HepG2 (cell line): ENCODE results near the gene S100P. TPM values are rescaled to one million over a fixed set of nuclear protein-coding genes. Genes with fewer than 3 reads are reported as not detected.

Source experiments
- ATAC-seq: fragments of 200-7000 bp; cut with Tn5 transposase; 3 replicates; pipeline ENCODE4 v1.9.1; 2020; ENCODE audit warnings: mild to moderate bottlenecking, moderate library complexity
- BruUV-seq: library from RNA; stranded (reverse); fragments of 400-500 nt; replicated peaks from 2 replicates; lab custom pipeline; 2021; lab: Mats Ljungman, UMichigan
- CTCF ChIA-PET: fragments of 300-600 bp; formaldehyde crosslinking; extraction: SDS; loops from one replicate; lab custom pipeline; 2021; ENCODE audit warnings: low total read pairs, inconsistent platforms, low intra/inter-chr PET ratio; lab: Yijun Ruan, JAX
- POLR2A ChIA-PET: fragments of 350-600 bp; sonication (Branson Sonifier 250); formaldehyde crosslinking; loops from one replicate; lab custom pipeline; 2020; ENCODE audit warnings: antibody characterized with exemption, inconsistent platforms; lab: Yijun Ruan, JAX
- DNase-seq: peaks from one replicate; pipeline ENCODE4 v3.0.0-alpha.2; 2015; ENCODE audit warnings: low spot score
- FAIRE-seq: peaks from 3 replicates; lab custom pipeline; 2011; peaks lifted over from hg19 to GRCh38; lab: Jason Lieb, UNC
- H2AFZ ChIP-seq: one replicate; pipeline ENCODE4 v1.6.1; 2011; ENCODE audit warnings: low read length, inconsistent platforms
- H3K27ac ChIP-seq: fragments of 300-600 bp; 3 replicates; pipeline ENCODE4 v1.8.0; 2011; ENCODE audit warnings: mixed run types, mild to moderate bottlenecking, mixed read lengths, low read length, inconsistent platforms; ENCODE audit not compliant: insufficient read depth; ENCODE audit errors: extremely low read length
- H3K27me3 ChIP-seq, 2 experiments: fragments of 200-600 bp in 1 of 2; 2 replicates in 1 of 2; 3 replicates in 1 of 2; pipeline versions ENCODE4 v1.6.0 to v1.8.0; 2011; ENCODE audit warnings: low read length in 2 of 2, mild to moderate bottlenecking in 2 of 2, moderate library complexity in 2 of 2, inconsistent platforms in 1 of 2; ENCODE audit not compliant: insufficient read depth in 2 of 2, control insufficient read depth in 1 of 2
- H3K36me3 ChIP-seq, 2 experiments: fragments of 200-600 bp in 1 of 2; replicated peaks in 1 of 2; 2 replicates in 1 of 2; 3 replicates in 1 of 2; pipeline versions ENCODE4 v1.5.1 to v1.8.0; 2011; ENCODE audit warnings: low read length in 2 of 2, inconsistent platforms in 1 of 2; ENCODE audit not compliant: insufficient read depth in 2 of 2, control insufficient read depth in 1 of 2
- H3K4me1 ChIP-seq: 2 replicates; pipeline ENCODE4 v1.5.1; 2012; ENCODE audit warnings: low read length, inconsistent platforms; ENCODE audit not compliant: insufficient read depth
- H3K4me2 ChIP-seq: 2 replicates; pipeline ENCODE4 v1.6.0; 2011; ENCODE audit warnings: low read depth, low read length, inconsistent platforms
- H3K4me3 ChIP-seq, 3 experiments: fragments of 200-600 bp in 1 of 3; sonication (generic), shearing (Covaris generic) in 1 of 3; replicated peaks in 1 of 3; 2 replicates each; pipeline ENCODE4 v1.5.1; 2011 to 2016; ENCODE audit warnings: low read length in 3 of 3, inconsistent platforms in 2 of 3, low read depth in 2 of 3, mild to moderate bottlenecking in 2 of 3, control low read depth in 1 of 3, mixed read lengths in 1 of 3; ENCODE audit not compliant: insufficient read depth in 1 of 3
- H3K79me2 ChIP-seq: one replicate; pipeline ENCODE4 v1.6.1; 2011; ENCODE audit warnings: low read length, inconsistent platforms; ENCODE audit not compliant: insufficient read depth
- H3K9ac ChIP-seq: 2 replicates; pipeline ENCODE4 v1.6.0; 2011; ENCODE audit warnings: mild to moderate bottlenecking, low read depth, low read length, inconsistent platforms; ENCODE audit not compliant: insufficient read depth
- H3K9me3 ChIP-seq: 2 replicates; pipeline ENCODE4 v1.5.1; 2012; ENCODE audit warnings: mild to moderate bottlenecking, low read length
- H4K20me1 ChIP-seq: 2 replicates; pipeline ENCODE4 v1.6.0; 2011; ENCODE audit warnings: inconsistent platforms, mild to moderate bottlenecking, low read length, moderate library complexity; ENCODE audit not compliant: insufficient read depth
- BHLHE40 ChIP-seq: IDR thresholded peaks from 2 replicates; pipeline ENCODE4 v1.6.1; 2011; ENCODE audit warnings: low read length, improper control_type of control experiment
- CREB3 ChIP-seq: sonication (generic); formaldehyde crosslinking; IDR thresholded peaks from 2 replicates; pipeline ENCODE4 v1.5.0; 2020; ENCODE audit warnings: missing genetic modification reagents
- EED ChIP-seq: sonication (generic); formaldehyde crosslinking; IDR thresholded peaks from 2 replicates; pipeline ENCODE4 v1.5.0; 2020; ENCODE audit warnings: mild to moderate bottlenecking, missing genetic modification reagents
- HOXA5 ChIP-seq: sonication (generic); formaldehyde crosslinking; IDR thresholded peaks from 2 replicates; pipeline ENCODE4 v1.4.0; 2020; ENCODE audit warnings: missing genetic modification reagents
- MTA1 ChIP-seq: sonication (generic); formaldehyde crosslinking; IDR thresholded peaks from 2 replicates; pipeline ENCODE4 v1.4.0; 2020; ENCODE audit warnings: missing genetic modification reagents, mild to moderate bottlenecking, borderline replicate concordance
- MXI1 ChIP-seq: IDR thresholded peaks from 3 replicates; pipeline ENCODE4 v1.6.1; 2012; ENCODE audit warnings: low read depth, low read length, inconsistent platforms, borderline replicate concordance
- RARA ChIP-seq: IDR thresholded peaks from 2 replicates; pipeline ENCODE4 v1.6.1; 2016; ENCODE audit warnings: missing genetic modification reagents, missing compliant biosample characterization
- RXRB ChIP-seq: IDR thresholded peaks from 2 replicates; pipeline ENCODE4 v1.6.1; 2016; ENCODE audit warnings: borderline replicate concordance, missing genetic modification reagents, missing compliant biosample characterization
- TEAD3 ChIP-seq: optimal IDR thresholded peaks from 2 replicates; pipeline ENCODE3; 2016; ENCODE audit warnings: borderline replicate concordance
- THRA ChIP-seq: sonication (generic); formaldehyde crosslinking; IDR thresholded peaks from 2 replicates; pipeline ENCODE4 v1.4.0; 2020; ENCODE audit warnings: missing genetic modification reagents, borderline replicate concordance
- ZNF280D ChIP-seq: sonication (generic); formaldehyde crosslinking; IDR thresholded peaks from 2 replicates; pipeline ENCODE4 v1.5.1; 2020; ENCODE audit warnings: mild to moderate bottlenecking, missing genetic modification reagents
- ZNF563 ChIP-seq: sonication (generic); formaldehyde crosslinking; IDR thresholded peaks from 2 replicates; pipeline ENCODE4 v1.8.0; 2022; ENCODE audit warnings: mild to moderate bottlenecking, moderate library complexity, missing genetic modification reagents
- ZNF652 ChIP-seq: IDR thresholded peaks from 2 replicates; pipeline ENCODE4 v1.6.1; 2016; ENCODE audit warnings: low read depth, borderline replicate concordance
- ZNF784 ChIP-seq: sonication (generic); formaldehyde crosslinking; IDR thresholded peaks from 2 replicates; pipeline ENCODE4 v1.5.1; 2020; ENCODE audit warnings: missing genetic modification reagents, mild to moderate bottlenecking, borderline replicate concordance
- WGBS: methylation state at CpG from one replicate; pipeline ENCODE4 v1.1.6; 2017; ENCODE audit warnings: low lambda C conversion rate; 5-methylcytosine and 5-hydroxymethylcytosine counted together
- in situ Hi-C: cut with HindIII; loops from 2 replicates; pipeline ENCODE4 v1.10.0; 2017; ENCODE audit warnings: low pct_unique_long_range_greater_than_20kb; ENCODE audit not compliant: extremely low pct_ligation_motif_present
- intact Hi-C: fragments of 100-400 bp; cut with micrococcal nuclease; formaldehyde crosslinking; loops from one replicate; pipeline ENCODE4 v1.10.0; 2022; ENCODE audit not compliant: unreplicated experiment
- polyA plus RNA-seq, 8 experiments: library from polyadenylated mRNA; depleted of rRNA in 3 of 8; stranded (reverse) in 7 of 8; unstranded in 1 of 8; fragments of >200 nt; fragmentation: Illumina TruSeq in 4 of 8; extraction: Trizol in 4 of 8; gene quantifications; 2 replicates each; pipeline versions ENCODE4 v1.2.1 to v1.2.3, GENCODE V29; 2011 to 2016; ENCODE audit warnings: low read depth in 4 of 8, missing spikeins in 1 of 8, mixed read lengths in 1 of 8; ENCODE audit not compliant: insufficient read depth in 1 of 8
- total RNA-seq, 5 experiments: library from RNA; depleted of rRNA; stranded (reverse); fragments of >200 nt; fragmentation: Illumina TruSeq; extraction: Trizol; gene quantifications; 2 replicates each; pipeline ENCODE4 v1.2.3, GENCODE V29; 2016; ENCODE audit warnings: low read depth in 1 of 5

Gene S100P
- total and polyA plus RNA-seq, 2 of the 13 experiments (the other 11 are each of a cell fraction or from before 2014, with no cell fraction given), result 278 to 1,649 TPM

GRCh38 chr4:6702761-6703160 is 9.1 kb downstream of the S100P start (continued):
- no peak for TF ChIP-seq CREB3 (CRISPR knock-in tag)
- 0 out of 2 replicates have a peak, but pooled peaks have one; percentile 18 for TF ChIP-seq ZNF280D (CRISPR knock-in tag)
- no peak for TF ChIP-seq ZNF784

GRCh38 chr4:6703786-6704185 is 10.1 kb downstream of the S100P start:
- POLR2A ChIA-PET, result interaction anchor here (0.9 to 3.8 kb wide), 5 partner anchors 8 to 63 kb away, joined by 3 to 40 read pairs (median 9); partner anchors contain the start of genes BLOC1S4, MRFAP1 and S100P
- intact Hi-C loops, result no loop called here
- Histone ChIP-seq H3K9ac (no peak overlapping the region), H3K27me3 (no peaks in the 10 kb centered on the region; a peak in 1 of 5 replicates), H3K4me2 (no peak overlapping the region), H3K4me1 (peaks cover 64% of the 10 kb centered on the region), H3K79me2 (peaks cover 55% of the 10 kb centered on the region), H3K9me3 (0 out of 2 replicates have a peak, but pooled peaks cover 4% of the 10 kb centered on the region), H4K20me1 (peaks cover 12% of the 10 kb centered on the region; the same call in 1 of the 2 replicates), H3K4me3 (no peak overlapping the region), H3K27ac (peak overlapping the region; percentile 23), H3K36me3 (peaks cover 3 to 8% of the 10 kb centered on the region in 2 experiments; a peak in 4 of 5 replicates), H2AFZ (no peak overlapping the region)
- DNase-seq (peak; percentile 43), ATAC-seq (no peak), FAIRE-seq (no peak)
- in situ Hi-C loops, result no loop called here
- CTCF ChIA-PET, result no interaction called here
- WGBS, result 57% methylated on average over 3 of the region's 3 CpGs
- no TSS peak for BruUV-seq
- no peak for TF ChIP-seq ZNF563
- TF ChIP-seq BHLHE40, result peak; percentile 90
- peak; percentile 71; the same call in 1 of the 2 replicates for TF ChIP-seq RARA
- no peak for TF ChIP-seq ZNF652 (CRISPR knock-in tag)
- TF ChIP-seq MTA1, result no peak
- peak; percentile 95 for TF ChIP-seq THRA (CRISPR knock-in tag)
- no peak for TF ChIP-seq HOXA5 (CRISPR knock-in tag)
- TF ChIP-seq MXI1, result peak; percentile 33; the same call in 1 of the 3 replicates
- no peak for TF ChIP-seq EED (CRISPR knock-in tag)
- TF ChIP-seq RXRB (CRISPR knock-in tag), result peak; percentile 95
- peak; percentile 21 for TF ChIP-seq TEAD3 (CRISPR knock-in tag)
